KMS-11 (cell line): ENCODE measurements around the gene BAD.

Experiments used
- H2AFZ ChIP-seq: fragments of 200-600 bp; sonication (generic); 2 replicates; pipeline ENCODE4 v1.6.1; 2016; ENCODE audit warnings: antibody characterized with exemption, mixed run types, low read depth
- H3K27ac ChIP-seq: fragments of 200-600 bp; sonication (generic); 2 replicates; pipeline ENCODE4 v1.6.1; 2016; ENCODE audit warnings: mild to moderate bottlenecking, mixed run types
- H3K27me3 ChIP-seq: fragments of 200-600 bp; sonication (generic); 2 replicates; pipeline ENCODE4 v1.6.1; 2017; ENCODE audit warnings: mild to moderate bottlenecking, low read depth, mixed run types, moderate library complexity; ENCODE audit not compliant: insufficient read depth
- H3K36me3 ChIP-seq: fragments of 200-600 bp; sonication (generic); 2 replicates; pipeline ENCODE4 v1.6.1; 2017; ENCODE audit warnings: mild to moderate bottlenecking, mixed run types; ENCODE audit not compliant: insufficient read depth
- H3K4me1 ChIP-seq: fragments of 200-600 bp; sonication (generic); 2 replicates; pipeline ENCODE4 v1.6.1; 2016; ENCODE audit warnings: mild to moderate bottlenecking, low read depth, mixed run types; ENCODE audit not compliant: poor library complexity, severe bottlenecking
- H3K4me2 ChIP-seq: fragments of 200-600 bp; sonication (generic); 2 replicates; pipeline ENCODE4 v1.7.0; 2016; ENCODE audit warnings: mild to moderate bottlenecking, mixed run types
- H3K4me3 ChIP-seq: fragments of 200-600 bp; sonication (generic); IDR thresholded peaks from 2 replicates; pipeline ENCODE4 v1.6.1; 2017; ENCODE audit warnings: low read depth, low read length, mixed read lengths; ENCODE audit not compliant: insufficient read depth
- H3K79me2 ChIP-seq: fragments of 200-600 bp; sonication (generic); 2 replicates; pipeline ENCODE4 v1.6.1; 2016; ENCODE audit warnings: low read depth, mixed run types; ENCODE audit not compliant: insufficient read depth
- H3K9ac ChIP-seq: fragments of 200-600 bp; sonication (generic); 2 replicates; pipeline ENCODE4 v1.6.1; 2016; ENCODE audit warnings: mild to moderate bottlenecking, mixed run types
- H4K20me1 ChIP-seq: fragments of 200-600 bp; sonication (generic); 2 replicates; pipeline ENCODE4 v1.6.1; 2016; ENCODE audit warnings: mild to moderate bottlenecking, mixed run types; ENCODE audit not compliant: insufficient read depth
- CTCF ChIP-seq: fragments of 200-600 bp; sonication (generic); conservative IDR thresholded peaks from 2 replicates; pipeline ENCODE4 v1.6.1; 2017; ENCODE audit warnings: low read depth, mild to moderate bottlenecking, antibody characterized with exemption, low read length, moderate library complexity, mixed read lengths

Gene BAD

GRCh38 chr11:64275031-64275800, 9.2 kb downstream of the BAD start:
- Histone ChIP-seq H3K9ac (no peak overlapping the region), H4K20me1 (no peaks in the 10 kb centered on the region), H3K4me3 (no peak overlapping the region), H3K4me1 (peaks cover 6% of the 10 kb centered on the region), H3K27ac (no peak overlapping the region), H3K79me2 (no peaks in the 10 kb centered on the region), H2AFZ (no peak overlapping the region), H3K4me2 (no peak overlapping the region), H3K27me3 (no peaks in the 10 kb centered on the region), H3K36me3 (no peaks in the 10 kb centered on the region)
- no peak for TF ChIP-seq CTCF

- no peaks in the 10 kb centered on the region for H4K20me1 ChIP-seq
- H3K79me2 ChIP-seq: no peaks in the 10 kb centered on the region
- no peak for TF ChIP-seq CTCF
- no peaks in the 10 kb centered on the region for H3K36me3 ChIP-seq
- H2AFZ ChIP-seq: peak overlapping the region; percentile 68
- peaks cover 14% of the 10 kb centered on the region for H3K4me1 ChIP-seq
- peak overlapping the region; percentile 86 for H3K4me2 ChIP-seq
- no peak overlapping the region for H3K4me3 ChIP-seq
- H3K9ac ChIP-seq: peak overlapping the region; percentile 86
- no peaks in the 10 kb centered on the region for H3K27me3 ChIP-seq
- H3K27ac ChIP-seq: peak overlapping the region; percentile 87
Measured at GRCh38 chr11:64269540-64270220, 14.8 kb downstream of the BAD start.

- Histone ChIP-seq H3K4me2 (peak overlapping the region; percentile 86), H4K20me1 (no peaks in the 10 kb centered on the region), H3K27ac (peak overlapping the region; percentile 87), H3K9ac (peak overlapping the region; percentile 86), H2AFZ (peak overlapping the region; percentile 68), H3K27me3 (no peaks in the 10 kb centered on the region), H3K4me3 (no peak overlapping the region), H3K79me2 (no peaks in the 10 kb centered on the region), H3K4me1 (peaks cover 14% of the 10 kb centered on the region), H3K36me3 (no peaks in the 10 kb centered on the region)
- no peak for TF ChIP-seq CTCF
Measured at GRCh38 chr11:64268893-64269539, 15.4 kb downstream of the BAD start.

GRCh38 chr11:64268025-64268892, 16.2 kb downstream of the BAD start:
- H3K9ac ChIP-seq: peak overlapping the region; percentile 86; the same call in 1 of the 2 replicates
- H3K4me2 ChIP-seq: peak overlapping the region; percentile 86
- H3K36me3 ChIP-seq: no peaks in the 10 kb centered on the region
- no peak overlapping the region for H3K4me3 ChIP-seq
- no peaks in the 10 kb centered on the region for H3K27me3 ChIP-seq
- no peak for TF ChIP-seq CTCF
- no peaks in the 10 kb centered on the region for H4K20me1 ChIP-seq
- no peaks in the 10 kb centered on the region for H3K79me2 ChIP-seq
- peaks cover 14% of the 10 kb centered on the region for H3K4me1 ChIP-seq
- no peak overlapping the region; the same call in 1 of the 2 replicates for H2AFZ ChIP-seq
- H3K27ac ChIP-seq: peak overlapping the region; percentile 87
